H1 (cell line): Measurements from ENCODE around the gene UBASH3A. TPM values are rescaled to one million over a fixed set of nuclear protein-coding genes. Genes with fewer than 3 reads are reported as not detected.

Source experiments
- JUN ChIP-seq: IDR thresholded peaks from 2 replicates; pipeline ENCODE4 v1.6.1; 2011; ENCODE audit warnings: low read depth, mild to moderate bottlenecking, improper control_type of control experiment, low read length
- KDM4A ChIP-seq: IDR thresholded peaks from one replicate; pipeline ENCODE4 v1.7.1; 2012; ENCODE audit warnings: low read depth, mild to moderate bottlenecking, moderate library complexity, low read length, inconsistent platforms; ENCODE audit not compliant: severe bottlenecking
- RFX5 ChIP-seq: IDR thresholded peaks from 2 replicates; pipeline ENCODE4 v1.6.1; 2011; ENCODE audit warnings: low read depth, low read length, improper control_type of control experiment, borderline replicate concordance
- SIRT6 ChIP-seq: IDR thresholded peaks from one replicate; pipeline ENCODE4 v1.7.1; 2012; ENCODE audit warnings: low read length, inconsistent platforms
- polyA plus RNA-seq, 7 experiments: library from polyadenylated mRNA; depleted of rRNA in 3 of 7; stranded (reverse) in 5 of 7; unstranded in 2 of 7; fragments of >200 nt in 5 of 7; fragments of 200-250 nt in 2 of 7; gene quantifications; 1 replicate in 5 of 7; 2 replicates in 1 of 7; 4 replicates in 1 of 7; pipeline versions ENCODE4 v1.2.1 to v1.2.3, GENCODE V29; 2011 to 2013; ENCODE audit warnings: missing spikeins in 2 of 7, mixed read lengths in 2 of 7
- total RNA-seq: library from RNA; stranded (reverse); fragmentation: NEBNext Ultra II Directional; extraction: Animal tissue kit (Norgen Biotek cat#: 25700); gene quantifications from 2 replicates; pipeline ENCODE4 v1.2.1, GENCODE V29; 2021
- TF ChIP-seq, protein P1 (sequence below): IDR thresholded peaks from 2 replicates; pipeline ENCODE4 v1.6.1; 2012; ENCODE audit warnings: low read length, inconsistent platforms

UBASH3A gene
- total and polyA plus RNA-seq, 2 of the 8 experiments (the other 6 are each of a cell fraction or from before 2014, with no cell fraction given): not detected

DNA sequence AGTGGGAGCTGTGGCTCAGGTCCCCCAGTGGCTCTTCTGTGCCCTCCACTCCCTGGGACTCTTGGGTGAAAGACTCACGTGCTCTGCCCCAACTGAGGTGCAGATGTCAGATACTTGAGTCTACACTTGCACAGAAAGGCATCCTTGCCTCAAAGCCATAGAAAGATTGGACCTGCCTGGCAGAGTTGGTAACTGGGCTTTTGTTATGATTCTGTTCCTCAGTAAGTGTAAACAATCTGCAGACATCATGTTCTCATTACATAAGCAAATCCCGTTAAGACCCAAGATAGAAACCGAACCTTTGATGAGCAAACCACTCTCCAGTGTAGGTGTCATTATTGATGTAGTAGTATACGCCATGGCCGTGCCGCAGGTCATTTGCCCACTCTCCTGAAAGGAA lies 82.4 kb downstream of the UBASH3A start (continued):
- TF ChIP-seq SIRT6 (no peak), JUN (no peak), RFX5 (no peak), KDM4A (no peak)
- TF ChIP-seq, protein P1, sequence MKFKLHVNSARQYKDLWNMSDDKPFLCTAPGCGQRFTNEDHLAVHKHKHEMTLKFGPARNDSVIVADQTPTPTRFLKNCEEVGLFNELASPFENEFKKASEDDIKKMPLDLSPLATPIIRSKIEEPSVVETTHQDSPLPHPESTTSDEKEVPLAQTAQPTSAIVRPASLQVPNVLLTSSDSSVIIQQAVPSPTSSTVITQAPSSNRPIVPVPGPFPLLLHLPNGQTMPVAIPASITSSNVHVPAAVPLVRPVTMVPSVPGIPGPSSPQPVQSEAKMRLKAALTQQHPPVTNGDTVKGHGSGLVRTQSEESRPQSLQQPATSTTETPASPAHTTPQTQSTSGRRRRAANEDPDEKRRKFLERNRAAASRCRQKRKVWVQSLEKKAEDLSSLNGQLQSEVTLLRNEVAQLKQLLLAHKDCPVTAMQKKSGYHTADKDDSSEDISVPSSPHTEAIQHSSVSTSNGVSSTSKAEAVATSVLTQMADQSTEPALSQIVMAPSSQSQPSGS: no peak
